ENCODE measurements around the gene LSM14B. TPM values are rescaled to one million over a fixed set of nuclear protein-coding genes. Genes with fewer than 3 reads are reported as not detected.
"Not testable (repeated sequence)": the region's sequence is repeated elsewhere in the genome, so short reads cannot be mapped to it uniquely, and the experiment has no call there.

Gene LSM14B
- 91.5 TPM for polyA plus RNA-seq (ENCODE audit: insufficient read length)

DNA sequence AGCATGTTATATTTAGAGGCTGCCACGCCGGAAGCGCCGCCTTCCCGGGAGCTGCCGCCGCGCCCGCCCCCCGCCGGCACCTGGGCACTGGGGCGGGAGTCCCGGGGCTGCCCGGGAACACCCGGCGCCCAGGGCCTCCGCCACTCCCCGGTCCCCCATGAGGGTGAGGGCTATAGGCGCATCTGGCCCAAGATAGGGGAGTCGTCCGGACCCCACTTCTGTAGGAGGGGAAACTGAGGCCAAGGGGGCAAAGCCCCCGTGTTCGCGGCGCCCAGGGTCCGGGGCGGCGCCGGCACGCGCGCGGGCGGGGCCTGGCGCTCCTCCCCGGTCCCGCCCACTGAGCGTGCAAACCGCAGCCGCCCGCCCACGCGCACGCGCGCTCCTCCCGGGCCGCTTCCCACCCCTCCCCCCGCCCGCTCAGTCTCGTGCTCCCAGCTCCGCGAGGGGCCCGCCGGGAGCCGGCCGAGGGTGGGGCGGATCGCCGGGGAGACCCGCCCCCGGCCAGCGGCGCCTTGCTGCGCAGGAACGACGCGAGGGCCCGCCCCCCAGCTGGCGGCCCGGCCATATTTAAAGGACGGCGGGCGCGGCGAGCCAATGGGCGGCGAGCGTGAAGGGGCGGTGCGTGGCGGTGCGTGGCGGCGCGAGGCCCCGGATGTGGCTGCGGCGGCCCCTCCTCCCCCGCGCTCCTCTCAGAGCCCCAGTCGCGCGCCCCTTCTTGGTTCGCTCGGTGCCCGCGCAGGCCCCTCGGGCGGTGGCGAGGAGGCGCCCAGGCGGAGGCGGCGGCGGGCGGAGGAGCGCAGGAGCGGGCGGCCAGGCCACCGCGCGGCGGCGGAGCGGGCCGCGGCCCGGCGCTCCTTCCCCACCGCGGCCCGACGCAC, at the start of gene LSM14B:
Gene LSM14B, plus strand, starts transcription at position 700 of the 878 bp plus-strand sequence. CDS start 192 bp downstream, outside the sequence.
- peak; percentile 90 for DNase-seq (ENCODE audit: low read depth)

DNA sequence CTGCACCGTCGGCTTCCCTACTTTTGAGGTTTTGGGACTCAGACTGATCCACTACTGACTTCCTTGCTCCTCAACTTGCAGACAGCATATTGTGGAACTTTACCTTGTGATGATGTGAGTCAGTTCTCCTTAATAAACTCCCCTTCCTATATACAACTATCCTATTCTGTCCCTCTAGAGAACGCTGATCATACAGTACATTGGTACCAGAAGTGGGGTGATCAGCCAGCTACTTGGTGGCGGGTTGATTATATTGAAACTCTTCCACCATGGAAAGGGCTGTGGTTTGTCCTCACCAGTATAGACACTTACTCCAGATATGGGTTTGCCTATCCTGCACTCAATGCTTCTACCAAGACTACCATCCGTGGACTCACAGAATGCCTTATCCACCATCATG, 49.0 kb upstream of the LSM14B start:
- no peak for DNase-seq (ENCODE audit: low read depth)

DNA sequence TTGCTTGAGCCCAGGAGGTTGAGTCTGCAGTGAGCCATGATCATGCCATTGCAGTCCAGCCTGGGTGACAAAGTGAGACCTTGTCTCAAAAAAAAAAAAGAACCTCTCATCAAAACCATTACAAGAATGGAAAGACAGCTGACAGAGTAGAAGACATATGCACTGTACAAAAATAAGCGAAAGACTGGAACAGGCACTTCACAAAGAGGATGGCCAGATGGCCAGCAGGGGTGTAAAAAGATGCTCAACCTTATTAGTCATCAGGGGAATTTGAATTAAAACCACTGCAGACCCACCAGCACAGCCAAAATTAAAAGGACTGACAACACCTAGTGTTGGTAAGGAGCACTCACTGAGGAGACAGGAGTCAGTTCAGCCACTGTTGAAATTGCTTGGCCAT, 43.1 kb upstream of the LSM14B start:
- no peak for DNase-seq (ENCODE audit: low read depth)

DNA sequence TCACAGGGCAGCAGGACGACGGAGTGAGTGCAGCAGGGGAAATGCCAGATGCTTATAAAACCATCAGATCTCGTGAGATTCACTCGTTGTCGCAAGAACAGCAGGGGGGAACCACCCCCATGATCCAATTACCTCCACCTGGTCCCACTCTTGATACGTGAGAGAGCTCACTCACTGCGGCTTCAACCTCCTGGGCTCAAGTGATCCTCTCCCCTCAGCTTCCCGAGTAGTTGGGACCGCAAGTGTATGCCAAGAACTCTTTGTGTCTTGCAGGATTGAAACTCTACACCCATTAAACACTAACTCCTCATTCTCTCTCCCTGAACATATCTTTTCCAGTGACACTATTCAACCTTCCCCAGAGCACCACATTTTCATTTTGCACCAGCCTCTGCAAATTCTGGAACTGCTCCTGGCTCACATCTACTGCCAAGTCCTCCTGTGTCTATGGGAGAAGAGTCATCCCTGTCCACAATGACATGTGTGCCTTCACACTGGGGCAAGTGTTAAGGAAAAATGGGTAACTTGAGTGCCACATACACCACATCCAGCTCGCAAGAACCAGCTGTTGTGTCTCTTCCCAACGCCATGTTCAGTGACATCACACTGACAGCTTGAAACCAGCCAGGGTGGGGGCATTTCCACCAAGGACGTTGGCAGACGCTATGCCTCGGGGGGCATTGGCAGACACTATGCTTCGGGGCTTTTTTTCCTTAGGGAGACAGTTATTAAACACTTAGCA, 41.9 kb upstream of the LSM14B start:
- DNase-seq (ENCODE audit: low read depth) = no peak

DNA sequence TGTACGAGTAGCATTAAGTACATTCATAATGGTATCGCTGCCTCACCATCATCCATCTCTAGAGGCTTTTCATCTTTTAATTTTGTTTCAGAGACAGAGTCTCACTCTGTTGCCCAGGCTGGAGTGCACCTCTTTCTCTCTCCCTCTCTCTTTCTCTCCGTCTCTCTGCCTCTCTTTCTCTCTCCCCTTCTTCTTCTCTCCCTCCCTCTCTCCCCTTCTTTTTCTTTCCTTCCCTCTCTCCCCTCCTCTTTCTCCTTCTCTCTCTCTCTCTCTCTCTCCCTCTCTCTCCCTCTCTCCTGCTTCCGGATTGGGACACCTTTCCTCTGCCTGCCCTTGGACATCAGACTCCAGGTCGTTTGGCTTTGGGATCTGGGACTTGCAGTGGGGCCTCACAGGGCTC, 39.0 kb upstream of the LSM14B start:
- DNase-seq (ENCODE audit: low read depth) = no peak

DNA sequence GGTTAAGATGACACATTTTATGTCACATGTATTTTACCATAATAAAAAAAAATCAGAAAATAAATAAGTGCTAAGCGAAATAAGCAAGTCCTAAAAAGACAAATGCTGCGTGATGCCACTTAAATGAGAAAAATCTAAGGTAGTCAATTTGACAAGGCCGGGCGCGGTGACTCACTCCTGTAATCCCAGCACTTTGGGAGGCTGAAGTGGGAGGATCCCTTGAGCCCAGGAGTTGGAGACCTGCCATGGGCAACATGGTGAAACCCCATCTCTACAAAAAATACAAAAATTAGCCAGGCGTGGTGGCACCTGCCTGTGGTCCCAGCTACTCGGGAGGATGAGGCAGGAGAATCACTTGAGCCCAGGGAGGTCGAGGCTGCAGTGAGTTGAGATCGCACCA, 38.1 kb upstream of the LSM14B start:
- not testable (repeated sequence) for DNase-seq (ENCODE audit: low read depth)

DNA sequence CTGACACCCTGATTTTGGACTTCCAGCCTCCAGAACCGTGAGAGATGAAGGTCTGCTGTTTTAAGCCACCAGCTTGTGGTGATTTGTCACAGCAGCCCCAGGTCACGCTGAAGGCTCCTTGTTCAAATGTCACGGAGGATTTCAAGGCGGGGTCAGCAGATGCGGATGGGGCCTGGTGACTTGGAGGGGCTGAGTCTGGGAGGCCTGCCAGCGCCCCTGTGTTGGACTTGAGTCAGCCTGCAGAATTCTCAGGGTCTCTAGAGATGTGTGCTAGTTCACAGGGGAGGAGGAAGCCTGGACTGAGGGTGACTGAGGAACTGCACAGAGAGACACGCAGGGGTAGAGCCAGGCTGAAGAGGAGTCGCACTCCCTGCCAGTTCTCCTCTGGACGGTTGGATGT, 37.1 kb upstream of the LSM14B start:
- no peak for DNase-seq (ENCODE audit: low read depth)

DNA sequence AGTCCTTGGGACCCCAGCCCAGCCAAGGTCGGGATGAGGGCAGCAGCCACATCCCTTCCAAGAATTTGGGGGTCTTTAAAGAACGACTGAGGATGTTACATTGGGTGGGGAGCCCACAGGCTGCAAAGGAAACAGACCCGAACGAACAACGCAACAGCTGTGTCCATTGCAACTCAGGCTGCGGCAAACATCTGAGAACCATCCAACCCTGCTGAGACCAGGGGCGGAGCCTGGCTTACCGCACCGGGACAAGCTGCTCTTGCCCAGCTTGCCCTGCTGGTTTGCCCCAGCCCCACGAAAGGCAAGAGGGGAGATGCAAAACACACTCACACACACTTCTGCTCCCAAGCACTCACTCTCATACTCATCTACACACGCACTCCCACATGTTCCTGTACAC, 35.0 kb upstream of the LSM14B start:
- no peak for DNase-seq (ENCODE audit: low read depth)

DNA sequence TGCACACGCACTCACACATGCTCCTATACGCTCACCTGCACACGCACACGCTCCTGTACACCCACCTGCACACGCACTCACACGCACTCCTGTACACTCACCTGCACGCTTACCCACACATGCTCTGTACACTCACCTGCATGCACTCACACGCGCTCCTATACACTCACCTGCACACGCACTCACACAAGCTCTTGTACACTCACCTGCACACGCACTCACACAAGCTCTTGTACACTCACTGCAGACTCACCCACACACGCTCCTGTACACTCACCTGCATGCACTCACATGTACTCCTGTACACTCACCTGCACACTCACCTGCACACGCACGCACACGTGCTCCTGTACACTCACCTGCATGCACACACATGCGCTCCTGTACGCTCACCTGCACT, 34.6 kb upstream of the LSM14B start:
- no peak for DNase-seq (ENCODE audit: low read depth)

DNA sequence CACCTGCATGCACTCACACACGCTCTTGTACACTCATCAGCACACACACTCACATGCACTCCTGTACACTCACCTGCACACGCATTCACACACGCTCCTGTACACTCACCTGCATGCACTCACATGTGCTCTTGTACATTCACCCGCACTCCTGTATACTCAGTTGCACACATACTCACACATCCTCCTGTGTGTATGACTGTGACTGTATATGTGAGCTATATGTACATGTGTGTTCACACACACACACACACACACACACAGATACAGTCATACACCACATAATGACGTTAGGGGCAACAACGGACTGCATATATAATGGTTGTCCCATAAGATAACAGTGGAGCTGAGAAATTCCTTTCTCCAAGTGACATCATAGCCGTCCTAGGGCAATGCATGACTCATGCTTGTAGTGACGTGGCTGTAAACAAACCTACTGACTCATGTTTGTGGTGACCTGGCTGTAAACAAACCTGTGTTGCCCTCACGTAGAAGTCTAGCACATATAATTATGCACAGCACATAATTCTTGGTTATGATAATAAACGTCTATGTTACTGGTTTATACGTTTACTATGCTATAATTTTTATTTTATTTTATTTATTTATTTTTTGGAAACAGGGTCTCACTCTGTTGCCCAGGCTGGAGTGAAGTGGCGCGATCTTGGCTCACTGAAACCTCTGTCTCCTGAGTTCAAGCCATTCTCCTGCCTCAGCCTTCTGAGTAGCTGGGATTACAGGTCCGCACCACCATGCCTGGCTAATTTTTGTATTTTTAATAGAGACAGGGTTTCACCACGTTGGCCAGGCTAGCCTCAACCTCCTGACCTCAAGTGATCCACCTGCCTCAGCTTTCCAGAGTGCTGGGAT, 33.8 kb upstream of the LSM14B start:
- DNase-seq (ENCODE audit: low read depth) = no peak

DNA sequence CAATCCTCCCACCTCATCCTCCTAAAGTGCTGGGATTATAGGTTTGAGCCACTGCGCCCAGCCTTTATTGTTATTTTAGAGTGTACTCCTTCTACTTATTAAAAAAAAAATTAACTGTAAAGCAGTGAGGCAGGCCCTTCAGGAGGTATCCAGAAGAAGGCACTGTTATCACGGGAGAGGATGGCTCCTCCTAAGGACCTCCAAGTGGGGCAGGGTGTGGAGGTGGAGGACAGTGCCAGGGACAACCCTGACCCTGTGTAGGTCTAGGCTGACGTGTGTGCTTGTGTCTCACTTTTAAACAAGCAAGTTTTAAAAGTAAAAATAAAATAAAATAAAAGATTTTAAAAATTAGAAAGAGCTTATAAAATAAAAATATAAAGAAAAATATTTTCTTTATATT, 32.9 kb upstream of the LSM14B start:
- DNase-seq (ENCODE audit: low read depth) = no peak

DNA sequence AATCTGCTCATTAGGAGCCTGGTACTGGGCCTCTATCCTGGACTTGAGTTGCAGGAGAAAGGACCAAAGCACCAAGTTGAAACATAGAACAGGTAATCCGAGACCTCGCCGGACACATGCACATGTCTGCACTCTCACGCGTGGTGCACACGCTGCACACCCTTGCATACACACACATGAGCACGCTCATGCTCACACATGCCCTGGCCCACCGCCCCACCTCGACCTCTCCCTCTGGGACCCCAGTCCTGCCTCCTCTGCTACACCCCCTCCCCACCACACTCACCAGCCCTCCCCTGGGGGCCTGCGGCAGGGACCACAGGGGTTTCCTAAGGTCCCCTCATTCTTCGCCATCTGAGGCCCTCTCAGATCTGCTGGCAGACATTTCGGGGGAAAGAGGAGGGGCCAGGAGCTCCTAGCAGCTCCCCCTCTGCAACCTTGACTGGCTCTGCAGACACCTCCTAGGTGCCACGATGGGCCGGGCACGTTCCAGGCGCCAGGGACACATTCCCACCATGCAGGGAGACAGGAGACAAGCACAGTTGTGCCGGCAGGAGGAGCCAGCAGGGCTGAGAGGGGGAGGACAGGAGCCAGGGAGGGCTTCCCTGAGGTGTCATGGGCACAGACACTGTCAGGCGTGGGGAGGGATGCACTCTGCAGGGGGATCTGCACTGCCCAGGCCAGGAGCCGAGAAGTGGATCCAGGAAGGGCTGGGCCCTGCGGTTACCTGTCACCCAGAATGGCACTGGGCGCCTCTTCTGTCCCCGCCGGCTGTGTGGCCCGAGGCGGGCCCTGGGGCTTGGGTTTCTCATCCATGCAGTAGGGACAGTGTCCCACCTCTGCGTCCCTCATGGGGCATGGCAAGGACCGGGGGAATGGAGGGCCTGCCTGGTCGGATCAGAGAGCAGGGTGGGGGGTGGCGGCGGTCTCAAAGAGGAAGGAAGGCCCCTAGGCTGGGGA, 25.6 kb upstream of the LSM14B start:
- no peak for DNase-seq (ENCODE audit: low read depth)

DNA sequence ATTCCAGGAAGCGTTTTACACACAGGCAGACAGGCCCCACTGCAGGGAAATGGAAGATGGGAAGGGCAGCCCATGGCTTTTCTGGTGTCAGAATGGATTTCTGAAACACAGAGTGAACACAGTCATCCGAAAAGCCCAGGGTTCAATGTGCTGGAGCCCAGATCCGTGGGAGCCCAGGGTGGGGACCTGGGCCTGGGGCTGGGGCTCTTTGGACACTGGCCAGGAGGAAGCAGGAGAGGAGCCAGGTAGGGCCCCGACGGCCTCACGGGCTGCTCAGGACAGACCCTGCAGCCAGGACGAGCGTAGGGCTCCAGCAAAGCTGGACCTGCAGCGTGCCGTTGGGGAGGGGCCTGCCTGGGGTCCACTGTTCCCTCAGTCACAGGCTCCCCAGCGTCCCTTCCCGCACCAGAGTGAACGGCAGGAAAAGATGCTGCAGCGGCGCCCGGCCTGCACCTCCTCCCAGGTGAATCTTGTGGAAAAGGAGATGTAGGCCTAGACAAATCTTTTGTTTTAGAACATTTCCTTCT, 24.3 kb upstream of the LSM14B start:
- no peak for DNase-seq (ENCODE audit: low read depth)

DNA sequence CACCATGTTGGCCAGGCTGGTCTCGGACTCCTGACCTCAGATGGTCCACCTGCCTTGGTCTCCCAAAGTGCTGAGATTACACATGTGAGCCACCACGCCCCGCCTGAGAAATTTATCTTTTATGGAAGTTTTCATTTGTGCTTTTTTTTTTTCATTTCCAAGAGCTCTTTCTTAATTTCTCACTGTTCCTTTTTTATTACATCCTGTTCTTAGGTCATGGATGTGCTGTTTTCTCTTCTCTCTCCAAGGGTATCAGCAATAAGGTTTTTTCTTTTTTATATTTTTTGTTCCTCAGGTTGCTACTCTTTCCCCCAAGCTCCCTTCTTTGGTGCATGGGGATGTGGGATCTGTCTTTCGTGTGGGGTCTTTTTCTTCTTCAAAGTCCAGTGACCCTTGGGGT, 21.2 kb upstream of the LSM14B start:
- no peak for DNase-seq (ENCODE audit: low read depth)

DNA sequence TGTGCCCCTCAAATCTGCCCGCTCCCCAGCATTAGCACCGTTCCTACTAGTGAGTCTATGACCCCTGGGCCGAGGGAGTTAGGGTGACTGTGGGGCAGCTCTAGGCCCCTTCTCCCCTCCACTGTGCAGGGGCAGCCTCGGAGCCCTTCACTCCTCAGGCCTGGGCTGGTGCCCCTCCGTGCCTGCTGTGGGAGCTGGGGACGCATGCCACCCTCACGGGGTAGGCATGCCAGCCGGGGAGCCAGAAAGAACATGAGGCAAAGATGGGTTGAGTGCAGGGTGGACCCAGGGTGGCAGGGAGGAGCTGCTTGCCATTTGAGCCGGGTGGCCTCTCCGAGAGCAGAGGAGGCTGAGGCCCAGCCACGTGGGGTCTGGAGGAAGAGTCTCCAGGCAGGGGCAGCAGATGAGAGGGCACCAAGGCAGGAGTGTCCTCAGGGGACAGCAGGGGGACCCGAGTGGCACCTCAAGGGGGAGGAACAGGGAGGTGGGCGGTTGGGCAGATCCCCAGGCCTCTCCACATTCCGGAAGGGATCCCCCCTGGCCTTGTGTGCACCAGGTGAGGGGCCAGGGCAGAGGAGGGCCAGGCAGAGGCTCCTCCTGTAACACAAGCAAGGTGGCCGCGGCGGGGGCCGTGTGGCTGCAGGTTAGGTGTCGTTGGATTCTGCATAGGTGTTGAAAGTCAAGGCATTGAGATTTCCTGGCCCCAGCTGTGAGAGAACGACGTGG, 18.6 kb upstream of the LSM14B start:
- DNase-seq (ENCODE audit: low read depth) = no peak

DNA sequence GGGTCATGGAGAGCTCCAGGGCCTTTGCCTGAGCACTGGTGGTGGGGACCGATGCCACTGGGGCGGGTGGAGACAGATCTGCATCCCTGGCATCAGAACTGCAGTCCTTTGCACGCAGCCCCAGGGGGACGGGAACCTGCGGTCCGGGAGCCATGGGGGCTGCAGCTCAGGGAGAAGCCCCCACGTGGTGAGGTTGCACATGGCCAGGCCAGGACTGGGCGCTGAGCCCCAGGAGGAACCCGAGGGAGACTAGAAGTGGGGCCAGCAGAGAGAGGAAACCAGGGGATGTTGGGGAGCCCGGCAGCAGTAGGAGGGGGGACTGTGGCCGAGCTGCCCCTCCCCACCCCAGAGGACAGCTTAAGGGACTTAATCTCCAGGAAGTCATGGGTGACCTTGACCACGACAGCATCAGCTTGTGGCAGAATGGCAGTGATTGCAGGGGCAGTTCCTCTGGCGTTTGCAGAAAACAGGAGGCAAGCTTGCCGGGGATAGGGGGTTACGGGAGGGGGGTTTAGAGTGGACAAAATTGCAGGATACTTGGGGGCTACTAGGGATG, 18.0 kb upstream of the LSM14B start:
- DNase-seq (ENCODE audit: low read depth) = no peak

DNA sequence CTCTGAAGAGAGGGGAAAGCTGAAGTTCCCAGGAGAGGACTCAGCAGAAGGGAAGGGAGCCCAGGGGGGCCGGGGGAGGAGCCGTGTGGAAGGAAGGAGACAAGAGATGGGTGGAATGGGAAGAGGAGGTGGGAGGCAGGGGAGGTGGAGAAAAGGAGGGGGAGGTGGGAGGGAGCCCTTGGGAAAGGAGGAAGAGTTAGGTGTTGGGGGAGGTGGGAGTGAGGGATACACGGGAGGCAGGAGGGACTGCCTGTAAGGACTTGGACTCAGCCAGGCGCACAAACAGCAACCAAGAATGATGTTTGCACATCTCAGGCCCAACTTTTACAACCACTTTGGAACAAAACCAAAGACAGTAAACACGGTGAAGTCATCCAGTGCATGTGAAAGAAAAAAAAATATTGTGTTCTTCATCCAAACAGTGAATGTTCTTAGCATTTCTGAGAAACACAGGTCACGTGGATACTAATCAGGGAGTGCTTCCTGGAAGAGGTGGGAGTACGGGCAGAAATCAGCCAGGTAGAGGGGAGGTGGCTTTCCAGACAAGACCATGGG, 17.4 kb upstream of the LSM14B start:
- peak; percentile 26 for DNase-seq (ENCODE audit: low read depth)

DNA sequence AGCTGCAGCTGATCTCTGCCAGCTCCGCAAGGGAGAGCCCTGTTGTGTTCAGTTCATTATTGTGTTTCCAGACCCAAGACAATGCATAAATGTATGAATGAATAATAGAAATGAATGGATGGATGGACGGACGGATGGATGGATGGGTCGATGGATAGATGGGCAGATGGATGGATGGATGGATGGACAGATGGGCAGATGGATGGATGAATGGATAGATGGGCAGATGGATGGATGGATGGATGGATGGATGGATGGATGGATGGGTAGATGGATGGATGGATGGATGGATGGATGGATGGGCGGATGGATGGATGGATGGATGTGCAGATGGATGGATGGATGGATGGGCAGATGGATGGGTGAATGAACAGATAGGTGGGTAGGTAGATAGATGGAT, 16.7 kb upstream of the LSM14B start:
- no peak for DNase-seq (ENCODE audit: low read depth)

DNA sequence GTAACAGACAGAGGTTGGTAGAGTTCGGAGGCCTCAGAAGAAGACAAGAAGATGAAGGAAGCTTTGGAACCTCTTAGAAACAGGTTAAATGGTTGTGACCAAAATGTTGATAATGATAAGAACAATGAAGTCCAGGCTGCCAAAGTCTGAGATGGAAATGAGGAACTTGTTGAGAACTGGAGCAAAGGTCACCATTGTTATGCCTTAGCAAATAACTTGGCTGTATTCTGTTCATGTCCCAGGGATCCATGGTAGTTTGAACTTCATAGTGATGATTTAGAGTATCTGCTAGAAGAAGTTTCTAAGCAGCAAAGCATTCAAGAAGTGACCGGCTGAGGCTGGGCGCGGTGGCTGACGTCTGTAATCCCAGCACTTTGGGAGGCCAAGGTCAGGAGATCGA, 11.1 kb upstream of the LSM14B start:
- no peak for DNase-seq (ENCODE audit: low read depth)

Data from forelimb muscle (tissue), 1 donor.